H9 (cell line): ENCODE measurements around the gene TSNAX. TPM values are rescaled to one million over a fixed set of nuclear protein-coding genes. Genes with fewer than 3 reads are reported as not detected.

ENCODE experiments used
- DNase-seq: peaks from one replicate; pipeline ENCODE4 v3.0.0-alpha.2; 2017
- H2AFZ ChIP-seq: one replicate; pipeline ENCODE4 v1.6.1; 2013; ENCODE audit warnings: mild to moderate bottlenecking, low read length, control low read depth, moderate library complexity
- H2AK5ac ChIP-seq: 2 replicates; pipeline ENCODE4 v1.6.1; 2013; ENCODE audit warnings: low read length, control low read depth, mixed read lengths; ENCODE audit not compliant: insufficient read length
- H2BK120ac ChIP-seq: one replicate; pipeline ENCODE4 v1.6.1; 2013; ENCODE audit warnings: low read depth, mild to moderate bottlenecking, low read length, control low read depth, inconsistent platforms; ENCODE audit not compliant: poor library complexity, severe bottlenecking
- H2BK12ac ChIP-seq: 2 replicates; pipeline ENCODE4 v1.6.1; 2013; ENCODE audit warnings: low read length, control low read depth, mixed read lengths, low read depth; ENCODE audit not compliant: insufficient read length
- H2BK15ac ChIP-seq: 2 replicates; pipeline ENCODE4 v1.6.1; 2013; ENCODE audit warnings: low read depth, low read length, control low read depth
- H2BK20ac ChIP-seq: one replicate; pipeline ENCODE4 v1.6.1; 2013; ENCODE audit warnings: low read depth, mild to moderate bottlenecking, low read length, control low read depth, inconsistent platforms; ENCODE audit not compliant: poor library complexity, severe bottlenecking
- H2BK5ac ChIP-seq: 2 replicates; pipeline ENCODE4 v1.6.1; 2013; ENCODE audit warnings: low read length, control low read depth, mixed read lengths; ENCODE audit not compliant: insufficient read length
- H3K14ac ChIP-seq: 2 replicates; pipeline ENCODE4 v1.6.1; 2013; ENCODE audit warnings: low read length, control low read depth; ENCODE audit not compliant: insufficient read depth
- H3K18ac ChIP-seq: 2 replicates; pipeline ENCODE4 v1.6.1; 2013; ENCODE audit warnings: low read depth, mild to moderate bottlenecking, mixed read lengths, low read length, control low read depth; ENCODE audit not compliant: insufficient read length
- H3K23ac ChIP-seq: 2 replicates; pipeline ENCODE4 v1.6.1; 2013; ENCODE audit warnings: low read length, control low read depth, mixed read lengths, low read depth; ENCODE audit not compliant: insufficient read length
- H3K23me2 ChIP-seq: 2 replicates; pipeline ENCODE4 v1.6.1; 2013; ENCODE audit warnings: low read depth, mild to moderate bottlenecking, mixed read lengths, low read length, control low read depth; ENCODE audit not compliant: insufficient read length, poor library complexity, severe bottlenecking
- H3K27ac ChIP-seq: 2 replicates; pipeline ENCODE4 v1.5.1; 2013; ENCODE audit warnings: low read length, control low read depth, mixed read lengths, low read depth; ENCODE audit not compliant: insufficient read length
- H3K27me3 ChIP-seq: 2 replicates; pipeline ENCODE4 v1.6.1; 2013; ENCODE audit warnings: low read length, control low read depth, inconsistent platforms; ENCODE audit not compliant: insufficient read depth
- H3K4ac ChIP-seq: 2 replicates; pipeline ENCODE4 v1.6.1; 2013; ENCODE audit warnings: low read depth, mild to moderate bottlenecking, control low read depth, inconsistent platforms, low read length, moderate library complexity
- H3K4me1 ChIP-seq: 2 replicates; pipeline ENCODE4 v1.6.1; 2013; ENCODE audit warnings: low read length, control low read depth, inconsistent platforms; ENCODE audit not compliant: insufficient read depth
- H3K4me2 ChIP-seq: 2 replicates; pipeline ENCODE4 v1.6.1; 2013; ENCODE audit warnings: low read length, control low read depth, mixed read lengths; ENCODE audit not compliant: insufficient read length, insufficient read depth
- H3K56ac ChIP-seq: 2 replicates; pipeline ENCODE4 v1.6.1; 2013; ENCODE audit warnings: low read depth, mild to moderate bottlenecking, mixed read lengths, low read length, control low read depth; ENCODE audit not compliant: insufficient read length
- H3K79me1 ChIP-seq: 2 replicates; pipeline ENCODE4 v1.6.1; 2013; ENCODE audit warnings: low read depth, mild to moderate bottlenecking, moderate library complexity, low read length, control low read depth, inconsistent platforms; ENCODE audit not compliant: insufficient read depth, poor library complexity, severe bottlenecking
- H3K79me2 ChIP-seq: 2 replicates; pipeline ENCODE4 v1.6.1; 2013; ENCODE audit warnings: low read length, control low read depth, inconsistent platforms; ENCODE audit not compliant: insufficient read depth
- H3K9ac ChIP-seq: 2 replicates; pipeline ENCODE4 v1.6.1; 2013; ENCODE audit warnings: low read length, control low read depth, mixed read lengths; ENCODE audit not compliant: insufficient read length; ENCODE audit errors: extremely low read depth
- H3K9me3 ChIP-seq: one replicate; pipeline ENCODE4 v1.6.1; 2013; ENCODE audit warnings: low read depth, low read length, inconsistent platforms; ENCODE audit not compliant: control insufficient read depth
- H3T11ph ChIP-seq: one replicate; pipeline ENCODE4 v1.6.1; 2013; ENCODE audit warnings: mild to moderate bottlenecking, low read length, control low read depth, inconsistent platforms
- H4K20me1 ChIP-seq: one replicate; pipeline ENCODE4 v1.6.1; 2013; ENCODE audit not compliant: control insufficient read depth, insufficient read length, insufficient read depth
- H4K5ac ChIP-seq: 2 replicates; pipeline ENCODE4 v1.6.1; 2013; ENCODE audit warnings: low read depth, mild to moderate bottlenecking, mixed read lengths, low read length, control low read depth; ENCODE audit not compliant: insufficient read length
- H4K8ac ChIP-seq: replicated peaks from 2 replicates; pipeline ENCODE4 v1.6.1; 2013; ENCODE audit warnings: low read length, control low read depth, mixed read lengths, low read depth; ENCODE audit not compliant: insufficient read length
- H4K91ac ChIP-seq: 2 replicates; pipeline ENCODE4 v1.6.1; 2013; ENCODE audit warnings: low read depth, mild to moderate bottlenecking, moderate library complexity, mixed read lengths, low read length, control low read depth; ENCODE audit not compliant: insufficient read length
- H3K27ac Mint-ChIP-seq, 3 experiments: 2 replicates in 2 of 3; 3 replicates in 1 of 3; pipeline ENCODE4 v1.8.0; 2020 to 2021; ENCODE audit warnings: mixed read lengths in 3 of 3, mild to moderate bottlenecking in 1 of 3, moderate library complexity in 1 of 3
- H3K27me3 Mint-ChIP-seq: 2 replicates; pipeline ENCODE4 v1.8.0; 2021; ENCODE audit warnings: low read depth, mild to moderate bottlenecking, moderate library complexity, mixed read lengths
- H3K36me3 Mint-ChIP-seq, 3 experiments: 2 replicates in 2 of 3; 3 replicates in 1 of 3; pipeline ENCODE4 v1.8.0; 2020 to 2021; ENCODE audit warnings: low read depth in 3 of 3, mixed read lengths in 3 of 3; ENCODE audit not compliant: insufficient read depth in 1 of 3
- H3K4me1 Mint-ChIP-seq, 2 experiments: 2 replicates each; pipeline ENCODE4 v1.8.0; 2020; ENCODE audit warnings: mixed read lengths in 2 of 2
- H3K4me3 Mint-ChIP-seq, 2 experiments: 2 replicates in 1 of 2; 3 replicates in 1 of 2; pipeline ENCODE4 v1.8.0; 2020 to 2021; ENCODE audit warnings: mild to moderate bottlenecking in 2 of 2, mixed read lengths in 2 of 2, moderate library complexity in 1 of 2
- H3K9me3 Mint-ChIP-seq, 2 experiments: 2 replicates in 1 of 2; 3 replicates in 1 of 2; pipeline ENCODE4 v1.8.0; 2020; ENCODE audit warnings: mild to moderate bottlenecking in 2 of 2, mixed read lengths in 2 of 2, moderate library complexity in 1 of 2
- CTCF ChIP-seq: fragments of 200-600 bp; sonication (generic); conservative IDR thresholded peaks from 3 replicates; pipeline ENCODE4 v1.8.0; 2021; ENCODE audit warnings: antibody characterized with exemption, mild to moderate bottlenecking
- whole genome bisulfite sequencing: extraction: QIAGEN DNeasy Blood & Tissue Kit; methylation state at CpG from one replicate; pipeline ENCODE4 v1.1.7; 2013; ENCODE audit warnings: missing lambda C conversion rate, low lambda C conversion rate, mixed read lengths; ENCODE audit not compliant: insufficient read length; ENCODE audit errors: extremely low coverage; 5-methylcytosine and 5-hydroxymethylcytosine counted together
- total RNA-seq: library from RNA; stranded (reverse); gene quantifications from 2 replicates; pipeline ENCODE4 v1.2.1, GENCODE V29; 2021

The TSNAX gene
- total RNA-seq, 1 experiment from 2014 or later = 39.9 TPM

GRCh38 chr1:231480008-231480407, 48.5 kb upstream of the TSNAX start:
- no peak overlapping the region for H3T11ph ChIP-seq
- H3K36me3 Mint-ChIP-seq = no peaks in the 10 kb centered on the region
- H3K27me3 ChIP-seq = no peaks in the 10 kb centered on the region
- H3K4me1 Mint-ChIP-seq = peaks cover 7% of the 10 kb centered on the region in 2 experiments
- no peak overlapping the region for H3K27ac Mint-ChIP-seq
- no peak overlapping the region for H4K5ac ChIP-seq
- no peak overlapping the region for H3K23ac ChIP-seq
- H3K9me3 ChIP-seq = no peaks in the 10 kb centered on the region
- H4K20me1 ChIP-seq = no peaks in the 10 kb centered on the region
- no peaks in the 10 kb centered on the region for H3K79me1 ChIP-seq
- no CpG with 5 or more reads among the region's 2 CpGs for WGBS
- no peak for DNase-seq
- no peak overlapping the region for H4K8ac ChIP-seq
- no peak overlapping the region for H2AFZ ChIP-seq
- H3K9me3 Mint-ChIP-seq = no peaks in the 10 kb centered on the region
- H2BK15ac ChIP-seq = no peak overlapping the region
- H3K4me3 Mint-ChIP-seq = no peak overlapping the region
- no peak overlapping the region for H2BK12ac ChIP-seq
- no peaks in the 10 kb centered on the region; the same call in 1 of the 2 replicates for H3K27me3 Mint-ChIP-seq
- H2BK20ac ChIP-seq = no peak overlapping the region
- no peak overlapping the region for H2BK5ac ChIP-seq
- H3K79me2 ChIP-seq = no peaks in the 10 kb centered on the region
- no peak overlapping the region for H4K91ac ChIP-seq
- H2AK5ac ChIP-seq = no peak overlapping the region
- no peak overlapping the region for H3K4me2 ChIP-seq
- H3K23me2 ChIP-seq = no peaks in the 10 kb centered on the region
- no peaks in the 10 kb centered on the region; the same call in 1 of the 2 replicates for H3K4me1 ChIP-seq
- TF ChIP-seq CTCF = no peak
- H3K14ac ChIP-seq = no peak overlapping the region
- H3K56ac ChIP-seq = no peak overlapping the region
- no peak overlapping the region for H3K9ac ChIP-seq
- no peak overlapping the region for H2BK120ac ChIP-seq
- no peak overlapping the region for H3K18ac ChIP-seq
- no peak overlapping the region for H3K4ac ChIP-seq
- no peak overlapping the region for H3K27ac ChIP-seq
